SH-SY5Y (cell line): ENCODE measurements around the gene RPS6KA2.

Experiments
- GATA2 ChIP-seq: IDR thresholded peaks from 2 replicates; pipeline ENCODE4 v1.6.1; 2011; ENCODE audit warnings: mild to moderate bottlenecking, low read depth, low read length
- GATA3 ChIP-seq: IDR thresholded peaks from 2 replicates; pipeline ENCODE4 v1.6.1; 2011; ENCODE audit warnings: low read depth, mild to moderate bottlenecking, low read length, moderate library complexity

DNA sequence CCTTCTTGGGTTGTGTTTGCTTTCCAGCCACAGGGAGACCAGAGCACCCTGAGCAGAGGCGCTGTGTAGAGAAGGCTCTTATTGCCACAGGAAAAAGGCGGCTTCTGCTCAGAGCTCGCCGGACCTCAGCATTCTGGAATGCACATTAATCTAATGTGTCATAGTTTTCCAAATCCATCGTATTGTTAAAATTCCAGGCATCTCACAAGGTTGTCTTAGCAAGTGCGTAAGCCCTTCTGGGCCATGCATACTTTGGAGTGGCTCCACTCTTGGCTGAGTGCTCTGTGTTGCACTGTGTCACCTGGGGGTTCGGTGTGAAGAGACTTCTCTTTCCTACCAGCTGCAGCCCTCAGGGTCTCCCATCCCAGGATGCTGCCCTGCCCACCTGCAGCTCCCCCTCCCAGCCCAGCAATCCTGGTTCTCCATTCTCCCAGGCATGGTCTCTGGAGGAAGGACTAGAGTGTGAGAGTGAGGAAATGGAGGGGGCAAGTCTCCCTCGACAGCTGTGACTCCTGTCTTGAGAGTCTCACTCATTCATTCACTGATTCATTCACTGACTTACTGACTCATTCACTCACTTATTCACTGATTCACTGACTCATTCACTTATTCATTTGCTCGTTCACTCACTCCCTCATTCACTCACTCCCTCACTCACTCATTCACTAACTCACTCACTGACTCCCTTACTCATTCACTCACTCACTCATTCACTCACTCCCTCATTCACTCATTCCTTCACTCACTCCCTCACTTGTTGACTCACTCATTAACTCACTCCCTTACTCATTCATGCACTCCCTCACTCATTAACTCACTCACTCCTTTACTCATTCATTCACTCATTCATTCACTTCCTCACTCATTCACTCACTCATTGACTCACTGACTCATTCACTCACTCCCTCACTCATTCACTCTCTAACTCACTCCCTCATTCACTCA is 160.6 kb downstream of the RPS6KA2 start:
- TF ChIP-seq GATA3, result no peak
- TF ChIP-seq GATA2, result no peak
